Ishikawa (cell line): ENCODE measurements around the gene ZSWIM6.

Experiments used
- CEBPB ChIP-seq: IDR thresholded peaks from 2 replicates; pipeline ENCODE4 v1.6.1; 2012
- CREB1 ChIP-seq: IDR thresholded peaks from 2 replicates; pipeline ENCODE4 v1.6.1; 2012; ENCODE audit warnings: low read depth
- EGR1 ChIP-seq: IDR thresholded peaks from 2 replicates; pipeline ENCODE4 v1.6.1; 2012
- EP300 ChIP-seq: IDR thresholded peaks from 2 replicates; pipeline ENCODE4 v1.6.1; 2012; ENCODE audit warnings: borderline replicate concordance
- FOXM1 ChIP-seq: IDR thresholded peaks from 2 replicates; pipeline ENCODE4 v1.6.1; 2012; ENCODE audit warnings: low read depth, borderline replicate concordance
- MAX ChIP-seq: IDR thresholded peaks from 2 replicates; pipeline ENCODE4 v1.6.1; 2012
- NFIC ChIP-seq: IDR thresholded peaks from 2 replicates; pipeline ENCODE4 v1.6.1; 2012
- RAD21 ChIP-seq: IDR thresholded peaks from 2 replicates; pipeline ENCODE4 v1.6.1; 2012; ENCODE audit warnings: low read depth
- REST ChIP-seq: IDR thresholded peaks from 2 replicates; pipeline ENCODE4 v1.6.1; 2012; ENCODE audit warnings: low read depth, mild to moderate bottlenecking
- TAF1 ChIP-seq: IDR thresholded peaks from 2 replicates; pipeline ENCODE4 v1.6.1; 2012; ENCODE audit warnings: low read depth, mild to moderate bottlenecking
- TCF12 ChIP-seq: IDR thresholded peaks from 2 replicates; pipeline ENCODE4 v1.6.1; 2012; ENCODE audit warnings: low read depth
- TEAD4 ChIP-seq: IDR thresholded peaks from 2 replicates; pipeline ENCODE4 v1.6.1; 2012
- USF1 ChIP-seq: IDR thresholded peaks from 2 replicates; pipeline ENCODE4 v1.6.1; 2012
- YY1 ChIP-seq: IDR thresholded peaks from 2 replicates; pipeline ENCODE4 v1.6.1; 2012; ENCODE audit warnings: low read depth
- ZBTB7A ChIP-seq: IDR thresholded peaks from 2 replicates; pipeline ENCODE4 v1.6.1; 2012; ENCODE audit warnings: low read depth

ZSWIM6 gene

GRCh38 chr5:61465066-61465465, 133.0 kb downstream of the ZSWIM6 start:
- TF ChIP-seq ZBTB7A (no peak), FOXM1 (no peak), RAD21 (no peak), NFIC (no peak), TCF12 (no peak), USF1 (no peak), EP300 (no peak), CREB1 (no peak), TEAD4 (no peak), CEBPB (no peak), MAX (no peak), REST (no peak), YY1 (no peak)

GRCh38 chr5:61465496-61465895, 133.4 kb downstream of the ZSWIM6 start:
- TF ChIP-seq YY1 (no peak), TCF12 (no peak)

GRCh38 chr5:61466017-61466416, 134.0 kb downstream of the ZSWIM6 start:
- TF ChIP-seq YY1 (no peak), CEBPB (no peak), TAF1 (no peak), MAX (no peak)

- TF ChIP-seq REST = no peak
- TF ChIP-seq NFIC = no peak
- TF ChIP-seq MAX = no peak
- TF ChIP-seq USF1 = no peak
- no peak for TF ChIP-seq RAD21
- TF ChIP-seq TAF1 = no peak
- no peak for TF ChIP-seq TEAD4
- no peak for TF ChIP-seq CEBPB
- TF ChIP-seq TCF12 = no peak
- TF ChIP-seq EGR1 = no peak
- no peak for TF ChIP-seq FOXM1
- TF ChIP-seq EP300 = no peak
- TF ChIP-seq YY1 = no peak
- no peak for TF ChIP-seq ZBTB7A
- TF ChIP-seq CREB1 = no peak
Measured at GRCh38 chr5:61467766-61468482, 135.9 kb downstream of the ZSWIM6 start.

- TF ChIP-seq RAD21 = no peak
- no peak for TF ChIP-seq MAX
- TF ChIP-seq TAF1 = no peak
- TF ChIP-seq TEAD4 = no peak
- no peak for TF ChIP-seq CEBPB
- TF ChIP-seq EGR1 = no peak
- no peak for TF ChIP-seq EP300
- TF ChIP-seq NFIC = no peak
- TF ChIP-seq CREB1 = no peak
- no peak for TF ChIP-seq TCF12
- TF ChIP-seq USF1 = no peak
- TF ChIP-seq FOXM1 = no peak
- TF ChIP-seq REST = no peak
- TF ChIP-seq ZBTB7A = no peak
- TF ChIP-seq YY1 = no peak
Measured at GRCh38 chr5:61468483-61468865, 136.4 kb downstream of the ZSWIM6 start.
